GM19239 (cell line): ENCODE results near the gene CCNB3.
"Not testable (repeated sequence)": the region's sequence is repeated elsewhere in the genome, so short reads cannot be mapped to it uniquely, and the experiment has no call there.

ENCODE experiments used
- DNase-seq: peaks from one replicate; pipeline ENCODE4 v3.0.0; 2011; ENCODE audit warnings: low spot score; ENCODE audit not compliant: insufficient read length
- FAIRE-seq: peaks from 2 replicates; lab custom pipeline; 2011; peaks lifted over from hg19 to GRCh38; lab: Jason Lieb, UNC

The CCNB3 gene

DNA sequence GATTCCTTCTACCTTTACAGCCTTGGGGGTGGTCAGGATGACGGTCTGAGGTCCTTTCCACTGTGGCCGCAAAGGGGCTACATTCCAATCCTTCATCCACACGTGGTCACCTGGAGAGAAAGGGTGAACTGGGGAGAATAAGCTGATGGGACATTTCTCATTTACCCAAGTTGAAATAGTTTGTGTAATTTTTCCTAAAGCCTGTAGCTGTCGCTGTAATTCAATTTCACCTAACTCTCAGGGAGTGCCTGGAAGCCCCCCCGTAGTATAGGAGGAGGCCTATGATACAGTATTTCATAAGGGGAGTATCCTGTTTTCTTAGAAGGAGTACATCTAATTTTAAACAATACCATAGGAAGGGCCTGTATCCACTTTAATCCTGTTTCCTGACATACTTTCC lies 128.1 kb downstream of the CCNB3 start:
- FAIRE-seq, DNase-seq: not testable (repeated sequence)

DNA sequence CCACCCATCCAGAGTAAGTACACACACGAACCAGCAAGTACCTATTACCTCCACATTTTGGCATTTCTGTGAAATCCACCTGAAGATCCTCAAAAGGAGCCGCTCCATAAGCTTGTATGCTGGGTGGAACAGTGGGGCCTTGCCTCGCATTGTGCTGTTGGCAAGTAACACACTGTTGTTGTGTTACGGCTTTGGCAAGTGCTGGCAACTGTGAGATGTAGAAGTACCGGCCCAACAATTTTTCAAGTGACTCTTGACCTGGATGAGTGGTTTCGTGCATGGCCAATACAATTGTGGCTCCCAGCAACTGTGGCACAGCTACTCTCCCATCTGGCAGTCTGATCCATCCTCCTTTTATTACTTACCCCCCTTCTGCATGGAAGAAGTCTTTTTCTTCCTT lies 128.7 kb downstream of the CCNB3 start:
- no peak for FAIRE-seq

DNA sequence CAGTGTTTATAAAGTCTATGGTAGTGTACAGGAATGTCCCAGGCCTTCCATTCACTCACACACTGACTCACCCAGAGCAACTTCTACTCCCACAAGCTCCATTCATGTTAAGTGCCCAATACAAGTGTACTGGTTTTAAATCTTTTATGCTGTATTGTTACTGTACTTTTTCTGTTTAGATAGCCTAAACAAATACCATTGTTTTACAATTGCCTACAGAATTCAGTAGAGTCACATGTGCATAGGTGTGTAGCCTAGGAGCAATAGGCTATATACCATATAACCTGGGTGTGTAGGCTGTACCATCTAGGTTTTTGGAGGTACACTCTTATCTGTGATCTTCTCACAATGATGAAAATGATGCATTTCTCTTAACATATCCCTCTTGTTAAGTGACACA lies 139.4 kb downstream of the CCNB3 start:
- DNase-seq (no peak), FAIRE-seq (no peak)

More for the DNA sequence above, 128.7 kb downstream of the CCNB3 start:
- DNase-seq = no peak

DNA sequence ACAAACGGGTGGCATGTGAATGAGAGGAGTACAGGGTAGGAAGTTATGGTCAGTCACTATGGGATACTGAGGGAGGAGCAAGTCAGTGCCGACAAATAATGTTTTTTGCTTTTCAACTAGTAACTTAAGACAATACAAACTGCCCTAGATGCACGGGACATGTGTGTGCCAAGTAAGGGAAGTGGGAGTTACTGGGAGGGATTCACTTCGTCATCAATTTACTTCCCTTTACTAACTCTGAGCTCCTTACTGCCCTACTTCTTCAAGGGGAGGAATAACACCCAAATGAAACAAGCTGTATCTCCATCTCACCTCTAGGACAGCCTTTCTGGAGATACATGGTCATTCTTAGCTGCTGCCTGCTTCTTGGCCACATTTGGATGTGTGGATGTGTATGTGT lies 168.4 kb downstream of the CCNB3 start:
- FAIRE-seq = no peak

DNA sequence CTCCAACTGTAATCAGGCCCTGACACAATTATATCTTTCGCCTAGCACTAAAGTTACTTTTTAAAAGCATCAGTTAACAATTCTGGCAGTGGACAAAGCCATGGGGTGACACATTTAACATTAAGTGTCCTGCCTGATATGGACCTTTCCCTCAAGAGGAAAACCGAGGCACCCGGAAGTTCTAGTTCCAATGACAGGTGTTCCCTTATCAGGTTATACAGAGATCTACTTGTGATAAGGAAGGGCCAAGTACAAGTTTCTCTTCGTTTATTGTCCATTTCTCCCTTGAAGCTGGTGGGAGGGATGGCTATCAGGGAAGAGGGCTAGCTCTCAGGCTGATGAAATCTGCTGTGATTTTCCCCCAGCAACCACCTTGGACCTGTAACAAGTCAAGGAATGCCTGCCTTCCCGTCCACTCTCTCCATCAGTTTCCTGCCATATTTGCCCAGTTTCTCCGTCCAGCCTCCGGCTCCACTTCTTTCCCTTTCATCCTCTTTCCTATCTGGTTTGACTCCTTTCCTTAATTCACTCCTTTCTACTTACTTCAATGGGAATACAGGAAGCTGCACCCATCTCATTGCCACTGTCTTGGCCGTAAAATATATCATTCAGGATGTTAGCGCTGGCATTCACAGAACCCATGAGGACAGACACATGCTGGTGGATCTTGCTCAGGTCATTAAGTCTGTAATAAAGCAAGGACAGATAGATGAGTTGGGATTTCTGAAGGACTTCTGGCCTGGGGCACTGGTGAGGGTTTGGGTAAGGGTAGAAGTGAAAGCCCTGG lies 171.1 kb downstream of the CCNB3 start:
- DNase-seq (no peak), FAIRE-seq (no peak)

More for the DNA sequence above, 168.4 kb downstream of the CCNB3 start:
- DNase-seq = no peak

DNA sequence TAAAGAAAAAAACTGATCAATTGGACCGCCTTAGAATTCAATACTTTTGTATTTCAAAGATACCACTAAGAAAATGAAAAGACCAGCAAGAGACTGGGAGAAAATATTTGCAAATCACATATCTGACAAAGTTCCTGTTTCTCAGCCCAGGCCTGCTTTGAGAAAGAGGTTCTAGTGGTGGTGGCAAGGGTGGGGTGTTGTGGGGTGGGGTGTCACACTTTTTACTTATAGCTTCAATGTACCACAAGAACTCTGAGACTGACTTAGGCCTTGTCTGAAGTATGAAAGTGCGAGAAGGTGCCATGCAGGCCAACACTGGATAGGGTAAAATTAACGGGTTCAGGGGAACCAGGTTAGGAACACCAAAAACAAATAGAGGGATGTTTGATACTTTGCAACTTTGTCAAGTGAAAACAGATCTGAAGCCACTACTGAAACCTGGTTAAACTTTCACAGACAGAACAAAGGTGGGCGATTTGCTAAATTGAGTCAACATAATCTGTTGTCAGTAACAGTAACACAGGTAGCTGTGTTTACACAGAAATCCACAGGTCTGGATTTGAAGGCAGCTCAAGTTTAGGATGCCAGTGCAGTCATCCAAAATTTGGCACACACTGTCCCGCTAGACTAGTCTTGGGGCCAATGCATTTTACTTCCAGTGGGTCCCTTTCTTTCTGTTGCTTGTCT lies 177.3 kb downstream of the CCNB3 start:
- FAIRE-seq (no peak), DNase-seq (no peak)

DNA sequence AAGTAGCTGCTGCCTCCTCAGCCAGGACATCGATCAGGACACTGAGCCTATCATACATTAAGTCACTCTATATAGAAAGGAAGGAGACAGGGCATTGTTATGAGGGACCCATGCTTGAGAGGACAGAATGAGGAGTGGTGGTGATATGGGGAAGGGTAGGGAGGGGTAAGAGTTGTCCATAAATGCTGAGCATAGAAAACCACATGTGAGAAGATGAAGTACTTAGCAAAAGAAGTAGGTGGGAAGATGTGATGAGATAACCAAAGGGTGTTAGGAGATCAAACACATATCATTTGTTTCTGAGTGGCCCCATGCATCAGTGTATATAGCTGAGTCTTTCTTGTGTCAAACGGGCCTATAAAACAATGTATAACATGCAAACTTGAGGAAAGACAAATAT lies 182.0 kb downstream of the CCNB3 start:
- DNase-seq (no peak), FAIRE-seq (no peak)

DNA sequence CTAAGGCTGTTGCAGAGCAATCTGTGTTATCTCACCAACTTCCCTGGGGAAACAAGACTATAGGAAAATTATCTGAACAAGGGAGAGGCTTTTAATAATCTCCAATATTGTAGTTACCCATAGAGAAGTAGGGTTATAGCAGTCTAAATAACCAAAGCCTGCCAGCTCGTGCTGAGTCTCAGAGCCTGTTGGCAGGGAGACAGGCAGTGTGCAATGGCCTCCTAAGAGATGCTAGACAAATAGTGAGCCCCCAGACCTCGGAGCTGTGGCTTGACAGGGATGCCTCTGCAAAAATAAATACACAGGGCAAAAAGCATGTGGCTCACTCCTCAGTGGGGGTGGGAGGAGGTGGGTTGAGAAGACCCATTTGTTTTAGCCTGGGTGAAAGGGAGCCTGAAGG lies 189.3 kb downstream of the CCNB3 start:
- DNase-seq (no peak), FAIRE-seq (no peak)
